Measurements from ENCODE around the gene STAT1.

Gene STAT1

GRCh38 chr2:190959911-190960788 is 53.8 kb downstream of the STAT1 start:
- no peak for DNase-seq (ENCODE audit: low read depth in 3 of 3)

DNA sequence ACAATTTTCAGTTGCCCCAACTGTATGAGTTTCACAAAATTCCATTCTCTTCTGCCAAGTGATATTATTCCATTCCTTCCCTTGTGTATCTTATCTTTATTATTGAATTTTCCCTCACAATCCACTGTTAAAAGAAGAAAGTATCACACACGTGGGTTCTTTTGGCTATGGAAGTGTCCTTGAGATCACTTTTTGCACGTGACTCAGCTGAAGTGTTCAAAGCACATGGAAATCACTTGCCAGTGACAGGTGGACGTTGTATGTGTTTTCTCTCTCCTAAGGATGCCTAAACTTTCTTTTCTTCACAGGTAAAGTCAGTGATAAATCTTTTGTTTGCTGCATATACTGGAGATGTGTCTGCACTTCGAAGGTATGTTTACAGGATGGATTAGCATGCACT is 60.7 kb downstream of the STAT1 start:
- no peak for DNase-seq (ENCODE audit: low read depth in 3 of 3)

DNA sequence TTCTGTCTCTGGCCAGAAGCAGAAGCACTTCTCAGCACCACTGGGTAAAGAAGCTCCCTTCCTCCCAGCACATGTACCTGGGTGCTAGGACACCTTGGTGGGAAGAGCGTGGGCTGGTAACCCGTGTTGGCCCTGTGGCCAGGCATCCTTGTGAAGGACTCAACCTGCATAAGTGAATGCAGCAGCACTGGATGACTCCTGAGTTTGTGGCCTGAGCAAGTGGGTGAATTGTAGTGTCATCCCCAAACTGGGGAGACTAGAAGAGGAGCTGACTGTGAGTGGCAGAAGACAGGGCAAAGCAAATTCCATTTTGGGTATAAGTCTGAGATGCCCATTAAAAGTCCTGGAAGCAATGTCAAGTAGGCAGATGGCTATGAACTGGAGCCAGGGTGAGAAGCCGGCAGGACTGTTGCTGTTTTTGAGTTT is 63.4 kb downstream of the STAT1 start:
- DNase-seq (ENCODE audit: low read depth in 3 of 3), result no peak

DNA sequence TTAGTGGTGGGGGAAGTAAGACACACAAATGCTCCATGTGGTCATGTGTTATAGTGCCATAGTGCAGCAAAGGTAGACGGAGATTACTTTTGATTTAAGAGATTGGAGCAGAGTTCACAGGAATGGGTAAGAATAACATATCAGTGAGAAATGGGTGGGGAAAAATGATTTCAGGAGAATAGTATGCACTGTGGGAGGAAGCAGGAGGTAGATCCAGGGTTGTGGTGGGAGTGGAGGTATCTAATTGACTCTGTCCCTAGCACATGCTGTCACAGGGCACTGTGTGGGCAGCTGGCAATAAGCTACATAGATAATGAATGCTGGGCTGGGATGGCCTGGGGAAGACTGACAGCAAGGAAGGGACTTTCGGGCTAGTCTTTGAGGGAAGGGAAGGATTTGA is 65.3 kb downstream of the STAT1 start:
- no peak for DNase-seq (ENCODE audit: low read depth in 3 of 3)

DNA sequence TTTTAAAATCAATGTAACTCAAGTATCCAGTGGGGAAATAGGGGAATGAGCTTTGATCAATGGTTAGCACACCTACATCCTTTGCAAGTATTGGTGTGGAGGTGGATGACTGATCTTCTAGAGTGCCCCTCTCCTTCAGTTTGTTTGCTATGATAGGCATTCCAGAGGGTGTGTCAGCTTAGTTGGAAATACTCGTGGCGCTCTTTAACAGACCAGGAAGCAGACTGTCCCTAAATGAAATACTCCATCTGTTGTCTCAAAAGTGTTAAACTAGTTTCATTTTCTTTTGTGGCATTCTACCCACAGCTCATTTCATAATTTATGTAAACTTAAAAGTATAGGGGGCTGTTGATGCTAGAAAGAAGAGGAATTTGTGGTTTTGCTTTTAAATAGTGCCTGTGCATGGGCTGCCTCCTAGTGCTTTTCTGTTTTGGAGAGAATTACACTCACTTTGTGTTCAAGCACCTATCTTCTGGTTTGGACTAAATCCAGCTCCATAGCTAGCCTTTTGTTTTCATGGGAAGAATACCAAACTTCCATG is 66.2 kb downstream of the STAT1 start:
- DNase-seq (ENCODE audit: low read depth in 3 of 3), result no peak

GRCh38 chr2:190947141-190947540 is 66.8 kb downstream of the STAT1 start:
- DNase-seq (ENCODE audit: low read depth in 3 of 3), result no peak

GRCh38 chr2:190943706-190944105 is 70.3 kb downstream of the STAT1 start:
- no peak for DNase-seq (ENCODE audit: low read depth in 3 of 3)

DNA sequence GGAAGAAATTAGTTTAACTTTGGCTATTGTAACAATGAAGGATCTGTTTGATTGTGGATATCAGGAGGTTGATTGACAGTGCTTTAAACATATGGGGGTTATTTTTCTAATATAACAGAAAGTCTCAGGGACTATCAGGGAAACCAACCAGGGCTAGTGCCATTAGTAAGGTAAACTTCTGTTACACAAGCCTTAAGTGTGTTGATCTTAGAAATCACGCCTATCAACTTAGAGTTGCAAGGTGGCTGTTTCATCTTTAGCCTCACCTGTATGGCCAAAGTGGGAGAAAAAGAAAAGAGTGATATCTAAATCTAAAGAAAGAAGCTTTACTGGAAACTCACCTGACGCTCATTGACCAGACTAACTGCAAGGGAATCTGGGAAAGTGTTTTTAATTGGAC is 71.3 kb downstream of the STAT1 start:
- DNase-seq (ENCODE audit: low read depth in 3 of 3), result no peak

- no peak for DNase-seq (ENCODE audit: low read depth in 3 of 3)
These were observed 72.4 kb downstream of the STAT1 start for GRCh38 chr2:190941571-190941970.

- no peak for DNase-seq (ENCODE audit: low read depth in 3 of 3)
These were observed 73.5 kb downstream of the STAT1 start for GRCh38 chr2:190940454-190940853.

- no peak for DNase-seq (ENCODE audit: low read depth in 3 of 3)
These were observed 75.1 kb downstream of the STAT1 start for GRCh38 chr2:190938771-190939335.

DNA sequence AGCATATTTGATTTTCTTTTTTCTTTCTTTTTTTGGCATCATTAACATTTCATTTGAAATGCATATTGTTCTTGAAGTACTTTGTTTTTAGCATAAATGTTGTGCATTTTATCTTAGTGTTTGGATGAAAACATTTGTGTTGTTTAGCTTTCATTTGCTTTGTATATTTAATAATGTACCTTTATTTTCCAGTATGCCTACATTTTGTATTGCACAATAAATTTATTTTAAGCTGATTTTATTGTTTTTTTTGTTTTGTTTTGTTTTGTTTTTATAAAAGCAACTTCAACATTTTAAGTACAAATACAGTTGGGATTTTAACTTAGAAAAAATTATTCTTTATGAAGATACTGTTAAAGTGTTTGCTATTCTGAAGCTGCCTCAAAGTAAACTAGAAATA is 78.9 kb downstream of the STAT1 start:
- DNase-seq (ENCODE audit: low read depth in 3 of 3), result no peak

- no peak for DNase-seq (ENCODE audit: low read depth in 3 of 3)
These were observed 80.6 kb downstream of the STAT1 start for GRCh38 chr2:190933361-190933760.

DNA sequence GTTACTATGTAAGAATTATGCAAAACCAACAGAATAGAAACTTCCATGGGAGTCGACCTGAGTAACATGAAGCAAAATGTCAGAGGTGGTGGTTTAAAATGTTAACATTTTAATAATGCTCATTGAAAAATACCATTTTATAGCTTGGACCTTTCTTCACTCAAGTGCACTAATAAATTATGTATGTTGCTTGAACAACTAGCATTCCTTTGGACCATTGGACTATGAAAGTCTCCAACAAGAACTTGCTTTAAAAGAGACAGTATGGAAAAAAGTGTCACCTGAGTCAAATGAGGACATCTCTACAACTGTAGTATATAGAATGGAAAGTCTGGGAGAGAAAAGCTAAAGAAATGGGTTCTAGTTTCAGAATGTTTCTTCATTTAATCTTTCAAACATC is 81.5 kb downstream of the STAT1 start:
- no peak for DNase-seq (ENCODE audit: low read depth in 3 of 3)

DNA sequence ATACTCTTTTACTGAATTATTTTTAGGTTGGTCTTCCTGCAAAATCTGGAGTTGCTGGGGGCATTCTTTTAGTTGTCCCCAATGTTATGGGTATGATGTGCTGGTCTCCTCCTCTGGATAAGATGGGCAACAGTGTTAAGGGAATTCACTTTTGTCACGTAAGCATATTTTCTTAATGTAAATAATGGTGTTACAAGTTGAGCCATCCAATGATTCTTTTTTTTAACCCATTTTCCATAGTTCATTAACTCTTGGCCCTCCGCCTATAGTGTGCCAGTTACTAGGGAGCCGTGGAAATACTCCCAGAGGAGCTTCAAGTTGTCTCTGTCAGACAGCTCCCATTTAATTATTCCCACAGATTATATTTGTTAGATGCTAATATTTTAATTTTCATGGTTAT is 83.6 kb downstream of the STAT1 start:
- DNase-seq (ENCODE audit: low read depth in 3 of 3), result no peak

- DNase-seq (ENCODE audit: low read depth in 3 of 3), result no peak
These were observed 84.1 kb downstream of the STAT1 start for GRCh38 chr2:190929919-190930318.

- DNase-seq (ENCODE audit: low read depth in 3 of 3), result no peak
These were observed 86.7 kb downstream of the STAT1 start for GRCh38 chr2:190927301-190927700.

GRCh38 chr2:190922376-190922775 is 91.6 kb downstream of the STAT1 start:
- DNase-seq (ENCODE audit: low read depth in 3 of 3), result no peak

GRCh38 chr2:190920085-190920484 is 93.9 kb downstream of the STAT1 start:
- no peak for DNase-seq (ENCODE audit: low read depth in 3 of 3)

Data from stimulated activated CD4-positive, alpha-beta T cell treated with anti-CD3 and anti-CD28 coated beads, TNF-alpha, amount 100 ng/mL, for 48 hours (primary cell).